Hepatocyte (in vitro differentiated cells): Measurements from ENCODE around the gene CFAP77. TPM values are rescaled to one million over a fixed set of nuclear protein-coding genes. Genes with fewer than 3 reads are reported as not detected.

ENCODE experiments used
- DNase-seq: peaks from one replicate; pipeline ENCODE4 v3.0.0-alpha.2; 2016; ENCODE audit warnings: low spot score
- H2AFZ ChIP-seq: fragments of 200-600 bp; sonication (generic); 2 replicates; pipeline ENCODE4 v1.6.0; 2016; ENCODE audit warnings: antibody characterized with exemption, mild to moderate bottlenecking
- H3K27ac ChIP-seq: fragments of 200-600 bp; sonication (generic); 2 replicates; pipeline ENCODE4 v1.5.1; 2016; ENCODE audit warnings: mild to moderate bottlenecking
- H3K27me3 ChIP-seq: fragments of 200-600 bp; sonication (generic); 2 replicates; pipeline ENCODE4 v1.6.1; 2016
- H3K36me3 ChIP-seq: fragments of 200-600 bp; sonication (generic); replicated peaks from 2 replicates; pipeline ENCODE4 v1.5.1; 2016; ENCODE audit warnings: low read depth; ENCODE audit not compliant: insufficient read depth
- H3K4me1 ChIP-seq: fragments of 200-600 bp; sonication (generic); 2 replicates; pipeline ENCODE4 v1.5.1; 2016; ENCODE audit warnings: mild to moderate bottlenecking, moderate library complexity; ENCODE audit not compliant: insufficient read depth
- H3K4me2 ChIP-seq: fragments of 200-600 bp; sonication (generic); 2 replicates; pipeline ENCODE4 v1.6.0; 2016
- H3K4me3 ChIP-seq: fragments of 200-600 bp; sonication (generic); 2 replicates; pipeline ENCODE4 v1.5.1; 2016; ENCODE audit warnings: mild to moderate bottlenecking
- H3K79me2 ChIP-seq: fragments of 200-600 bp; sonication (generic); 2 replicates; pipeline ENCODE4 v1.6.0; 2017; ENCODE audit warnings: mild to moderate bottlenecking
- H3K9me2 ChIP-seq: fragments of 200-600 bp; sonication (generic); replicated peaks from 2 replicates; pipeline ENCODE4 v1.6.0; 2017; ENCODE audit warnings: mild to moderate bottlenecking; ENCODE audit not compliant: insufficient read depth
- H3K9me3 ChIP-seq: fragments of 200-600 bp; sonication (generic); 2 replicates; pipeline ENCODE4 v1.5.1; 2016; ENCODE audit warnings: low read depth, mild to moderate bottlenecking
- H4K20me1 ChIP-seq: fragments of 200-600 bp; sonication (generic); 2 replicates; pipeline ENCODE4 v1.6.0; 2016; ENCODE audit warnings: mild to moderate bottlenecking; ENCODE audit not compliant: insufficient read depth, poor library complexity, severe bottlenecking
- EZH2 ChIP-seq: fragments of 200-600 bp; sonication (generic); IDR thresholded peaks from 2 replicates; pipeline ENCODE4 v1.6.1; 2016; ENCODE audit warnings: antibody characterized with exemption, mild to moderate bottlenecking, borderline replicate concordance
- EZH2phosphoT487 ChIP-seq: fragments of 200-600 bp; sonication (generic); IDR thresholded peaks from one replicate; pipeline ENCODE4 v1.6.1; 2018; ENCODE audit warnings: antibody characterized with exemption, mild to moderate bottlenecking, low read depth, moderate library complexity; ENCODE audit not compliant: unreplicated experiment, severe bottlenecking
- WGBS: methylation state at CpG from one replicate; pipeline ENCODE4 v1.1.6; 2016; ENCODE audit warnings: low lambda C conversion rate; ENCODE audit errors: missing lambda C conversion rate; 5-methylcytosine and 5-hydroxymethylcytosine counted together
- polyA plus RNA-seq: library from polyadenylated mRNA; unstranded; fragments of >200 nt; fragmentation: Nextera tagmentation; extraction: Ambion mirVana; gene quantifications from 2 replicates; pipeline ENCODE4 v1.2.1, GENCODE V29; 2016
- total RNA-seq: library from RNA; depleted of rRNA; stranded (reverse); fragments of >200 nt; gene quantifications from 2 replicates; pipeline ENCODE4 v1.2.3, GENCODE V29; 2014
- TF ChIP-seq, protein P1 (sequence below): fragments of 200-600 bp; sonication (generic); IDR thresholded peaks from 2 replicates; pipeline ENCODE4 v1.5.1; 2016; ENCODE audit warnings: antibody characterized with exemption, mild to moderate bottlenecking; ENCODE audit not compliant: poor library complexity

The CFAP77 gene
- total and polyA plus RNA-seq, 2 experiments from 2014 or later = 0.70 to 1.2 TPM

DNA sequence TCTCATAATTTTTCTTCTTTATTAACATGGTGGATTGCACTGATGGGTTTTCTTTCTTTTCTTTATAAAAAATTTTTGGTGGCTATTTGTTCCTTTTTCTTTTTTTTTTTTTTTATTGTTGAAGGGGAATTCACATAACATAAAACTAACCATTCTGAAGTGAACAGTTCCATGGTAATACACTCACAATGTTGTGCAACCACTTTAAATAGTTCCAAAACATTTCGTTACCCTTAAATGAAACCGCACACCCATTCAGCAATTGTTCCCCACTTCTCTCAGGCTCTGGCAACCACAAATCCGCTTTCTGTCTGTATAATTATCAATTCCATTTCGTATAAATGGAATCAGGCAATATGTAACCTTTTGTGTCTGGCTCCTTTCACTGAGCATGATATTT, 43.5 kb upstream of the CFAP77 start:
- no peak for DNase-seq

DNA sequence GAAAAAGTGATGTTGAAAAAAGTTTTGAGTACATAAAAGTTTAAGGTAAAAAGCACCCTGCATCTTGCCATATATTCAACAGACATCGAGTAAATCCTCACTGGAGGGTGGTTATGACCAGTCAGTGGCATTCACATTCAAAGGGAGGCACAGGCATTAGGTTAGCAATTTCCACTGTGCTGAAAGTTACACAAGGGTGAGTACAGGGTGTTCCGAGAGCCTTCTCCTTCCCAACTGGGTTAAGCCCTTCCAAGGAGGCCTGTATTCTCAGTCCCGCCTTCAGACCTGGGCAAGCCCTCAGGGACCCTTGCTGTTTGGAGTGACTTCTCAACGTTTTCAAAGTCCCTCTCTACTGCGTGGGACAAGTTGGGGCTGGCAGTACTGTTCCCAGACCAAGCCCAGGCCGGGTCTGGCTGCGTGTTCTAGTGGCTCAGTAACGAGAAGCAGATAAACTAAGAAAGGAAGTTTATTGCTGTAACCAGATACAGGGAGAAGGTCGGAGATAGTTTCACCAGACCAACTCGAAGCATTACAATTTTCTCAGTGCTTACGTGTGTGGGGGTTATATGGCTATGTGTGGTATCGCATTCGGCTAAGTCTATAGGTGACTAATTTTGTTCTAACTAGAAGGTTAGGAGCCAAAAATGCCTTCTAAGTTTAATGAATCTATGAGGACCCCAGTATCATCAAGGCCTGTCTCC, 42.2 kb upstream of the CFAP77 start:
- H4K20me1 ChIP-seq = no peaks in the 10 kb centered on the region
- H3K79me2 ChIP-seq = no peaks in the 10 kb centered on the region
- H2AFZ ChIP-seq = peak overlapping the region; percentile 17
- H3K4me2 ChIP-seq = no peak overlapping the region
- no peaks in the 10 kb centered on the region for H3K9me3 ChIP-seq
- TF ChIP-seq, protein P1, sequence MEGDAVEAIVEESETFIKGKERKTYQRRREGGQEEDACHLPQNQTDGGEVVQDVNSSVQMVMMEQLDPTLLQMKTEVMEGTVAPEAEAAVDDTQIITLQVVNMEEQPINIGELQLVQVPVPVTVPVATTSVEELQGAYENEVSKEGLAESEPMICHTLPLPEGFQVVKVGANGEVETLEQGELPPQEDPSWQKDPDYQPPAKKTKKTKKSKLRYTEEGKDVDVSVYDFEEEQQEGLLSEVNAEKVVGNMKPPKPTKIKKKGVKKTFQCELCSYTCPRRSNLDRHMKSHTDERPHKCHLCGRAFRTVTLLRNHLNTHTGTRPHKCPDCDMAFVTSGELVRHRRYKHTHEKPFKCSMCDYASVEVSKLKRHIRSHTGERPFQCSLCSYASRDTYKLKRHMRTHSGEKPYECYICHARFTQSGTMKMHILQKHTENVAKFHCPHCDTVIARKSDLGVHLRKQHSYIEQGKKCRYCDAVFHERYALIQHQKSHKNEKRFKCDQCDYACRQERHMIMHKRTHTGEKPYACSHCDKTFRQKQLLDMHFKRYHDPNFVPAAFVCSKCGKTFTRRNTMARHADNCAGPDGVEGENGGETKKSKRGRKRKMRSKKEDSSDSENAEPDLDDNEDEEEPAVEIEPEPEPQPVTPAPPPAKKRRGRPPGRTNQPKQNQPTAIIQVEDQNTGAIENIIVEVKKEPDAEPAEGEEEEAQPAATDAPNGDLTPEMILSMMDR = no peak
- TF ChIP-seq EZH2phosphoT487 = no peak
- no peak for TF ChIP-seq EZH2
- no peak overlapping the region for H3K4me3 ChIP-seq
- no peaks in the 10 kb centered on the region for H3K27me3 ChIP-seq
- H3K9me2 ChIP-seq = no peaks in the 10 kb centered on the region
- 51% methylated on average over 13 of the region's 13 CpGs for WGBS
- H3K36me3 ChIP-seq = no peaks in the 10 kb centered on the region
- peak; percentile 17 for DNase-seq
- peak overlapping the region; percentile 83 for H3K27ac ChIP-seq
- peaks cover 13% of the 10 kb centered on the region for H3K4me1 ChIP-seq

More for the DNA sequence above, 43.5 kb upstream of the CFAP77 start:
- Histone ChIP-seq H3K4me3 (no peak overlapping the region), H2AFZ (no peak overlapping the region), H3K9me2 (no peaks in the 10 kb centered on the region), H4K20me1 (no peaks in the 10 kb centered on the region), H3K4me2 (no peak overlapping the region), H3K27me3 (no peaks in the 10 kb centered on the region), H3K9me3 (no peaks in the 10 kb centered on the region), H3K27ac (no peak overlapping the region), H3K36me3 (no peaks in the 10 kb centered on the region), H3K79me2 (no peaks in the 10 kb centered on the region), H3K4me1 (peaks cover 13% of the 10 kb centered on the region)
- 97% methylated on average over 4 of the region's 4 CpGs for WGBS
- TF ChIP-seq, protein P1 = no peak
- no peak for TF ChIP-seq EZH2
- TF ChIP-seq EZH2phosphoT487 = no peak

DNA sequence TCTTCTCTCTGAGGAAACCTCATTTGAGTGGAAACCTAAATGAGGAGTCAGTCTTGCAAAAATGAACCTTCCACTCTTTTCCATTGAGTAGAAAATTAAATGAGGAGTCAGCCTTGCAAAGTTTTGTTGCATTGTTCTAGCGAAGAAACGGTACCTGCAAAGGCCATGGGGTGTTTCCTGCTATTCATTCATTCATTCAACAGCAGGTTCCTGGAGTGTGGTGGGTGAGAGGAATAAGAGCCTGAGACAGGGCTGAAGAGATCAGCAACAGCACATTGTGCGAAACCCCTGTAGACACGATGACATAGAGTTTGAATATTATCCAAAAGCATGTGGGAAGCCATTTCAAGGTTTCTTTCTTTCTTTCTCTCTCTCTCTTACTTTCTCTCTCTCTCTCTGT, 40.6 kb upstream of the CFAP77 start:
- no peaks in the 10 kb centered on the region for H4K20me1 ChIP-seq
- H3K9me3 ChIP-seq = no peaks in the 10 kb centered on the region

More for the DNA sequence above, 40.6 kb upstream of the CFAP77 start:
- Histone ChIP-seq H3K79me2 (no peaks in the 10 kb centered on the region), H3K36me3 (no peaks in the 10 kb centered on the region), H3K27ac (no peak overlapping the region), H3K4me3 (no peak overlapping the region), H3K9me2 (no peaks in the 10 kb centered on the region), H3K27me3 (no peaks in the 10 kb centered on the region), H3K4me1 (peaks cover 13% of the 10 kb centered on the region), H3K4me2 (no peak overlapping the region), H2AFZ (no peak overlapping the region)
- no peak for DNase-seq
- no peak for TF ChIP-seq EZH2phosphoT487
- TF ChIP-seq, protein P1 = no peak
- TF ChIP-seq EZH2 = no peak
- 95% methylated on average over 4 of the region's 4 CpGs for WGBS
